Epithelial cell of esophagus (primary cell): ENCODE results near the gene ATP6V0E1.

Source experiments
- DNase-seq: peaks from one replicate; pipeline ENCODE4 v3.0.0; 2010; ENCODE audit warnings: low read depth
- H3K4me3 ChIP-seq: 2 replicates; pipeline ENCODE4 v1.5.1; 2011; ENCODE audit warnings: mild to moderate bottlenecking, low read length, control low read depth
- TF ChIP-seq, protein P1 (sequence below): IDR thresholded peaks from 2 replicates; pipeline ENCODE4 v1.5.1; 2011; ENCODE audit warnings: low read depth, mild to moderate bottlenecking, low read length, control low read depth, inconsistent platforms; ENCODE audit not compliant: insufficient read depth; ENCODE audit errors: missing control alignments

The ATP6V0E1 gene

DNA sequence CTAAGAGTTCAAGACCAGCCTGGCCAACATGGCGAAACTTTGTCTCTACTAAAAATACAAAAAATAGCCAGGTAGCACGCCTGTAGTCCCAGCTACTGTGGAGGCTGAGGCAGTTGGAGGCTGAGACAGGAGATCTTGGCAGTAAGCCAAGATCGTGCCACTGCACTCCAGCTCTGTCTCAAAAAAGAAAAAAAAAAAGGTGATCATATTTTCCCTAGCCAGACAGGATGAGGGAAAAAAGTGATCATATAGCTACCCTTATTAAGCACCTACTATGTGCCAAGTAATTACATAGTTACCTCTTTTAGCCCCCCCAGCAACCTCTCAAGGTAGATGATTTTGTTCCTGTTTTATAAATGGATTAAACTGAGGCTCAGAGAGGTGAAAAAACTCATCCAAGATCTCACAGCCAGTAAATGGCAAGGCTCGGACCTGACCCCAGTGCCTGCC lies 42.5 kb upstream of the ATP6V0E1 start:
- TF ChIP-seq, protein P1, sequence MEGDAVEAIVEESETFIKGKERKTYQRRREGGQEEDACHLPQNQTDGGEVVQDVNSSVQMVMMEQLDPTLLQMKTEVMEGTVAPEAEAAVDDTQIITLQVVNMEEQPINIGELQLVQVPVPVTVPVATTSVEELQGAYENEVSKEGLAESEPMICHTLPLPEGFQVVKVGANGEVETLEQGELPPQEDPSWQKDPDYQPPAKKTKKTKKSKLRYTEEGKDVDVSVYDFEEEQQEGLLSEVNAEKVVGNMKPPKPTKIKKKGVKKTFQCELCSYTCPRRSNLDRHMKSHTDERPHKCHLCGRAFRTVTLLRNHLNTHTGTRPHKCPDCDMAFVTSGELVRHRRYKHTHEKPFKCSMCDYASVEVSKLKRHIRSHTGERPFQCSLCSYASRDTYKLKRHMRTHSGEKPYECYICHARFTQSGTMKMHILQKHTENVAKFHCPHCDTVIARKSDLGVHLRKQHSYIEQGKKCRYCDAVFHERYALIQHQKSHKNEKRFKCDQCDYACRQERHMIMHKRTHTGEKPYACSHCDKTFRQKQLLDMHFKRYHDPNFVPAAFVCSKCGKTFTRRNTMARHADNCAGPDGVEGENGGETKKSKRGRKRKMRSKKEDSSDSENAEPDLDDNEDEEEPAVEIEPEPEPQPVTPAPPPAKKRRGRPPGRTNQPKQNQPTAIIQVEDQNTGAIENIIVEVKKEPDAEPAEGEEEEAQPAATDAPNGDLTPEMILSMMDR, result no peak
- no peak for DNase-seq
- no peak overlapping the region for H3K4me3 ChIP-seq

- TF ChIP-seq, protein P1, result no peak
Measured at GRCh38 chr5:172942556-172942955, 41.0 kb upstream of the ATP6V0E1 start.

GRCh38 chr5:172943283-172943841 lies 40.2 kb upstream of the ATP6V0E1 start:
- DNase-seq, result no peak
- H3K4me3 ChIP-seq, result no peak overlapping the region
- TF ChIP-seq, protein P1, result no peak

More at GRCh38 chr5:172942556-172942955, 41.0 kb upstream of the ATP6V0E1 start:
- DNase-seq, result no peak
- H3K4me3 ChIP-seq, result no peak overlapping the region

- TF ChIP-seq, protein P1, result no peak
- no peak overlapping the region for H3K4me3 ChIP-seq
- no peak for DNase-seq
Measured at GRCh38 chr5:172943906-172944305, 39.7 kb upstream of the ATP6V0E1 start.

- TF ChIP-seq, protein P1, result no peak
- H3K4me3 ChIP-seq, result no peak overlapping the region
- DNase-seq, result no peak
Measured at GRCh38 chr5:172944741-172945140, 38.8 kb upstream of the ATP6V0E1 start.

DNA sequence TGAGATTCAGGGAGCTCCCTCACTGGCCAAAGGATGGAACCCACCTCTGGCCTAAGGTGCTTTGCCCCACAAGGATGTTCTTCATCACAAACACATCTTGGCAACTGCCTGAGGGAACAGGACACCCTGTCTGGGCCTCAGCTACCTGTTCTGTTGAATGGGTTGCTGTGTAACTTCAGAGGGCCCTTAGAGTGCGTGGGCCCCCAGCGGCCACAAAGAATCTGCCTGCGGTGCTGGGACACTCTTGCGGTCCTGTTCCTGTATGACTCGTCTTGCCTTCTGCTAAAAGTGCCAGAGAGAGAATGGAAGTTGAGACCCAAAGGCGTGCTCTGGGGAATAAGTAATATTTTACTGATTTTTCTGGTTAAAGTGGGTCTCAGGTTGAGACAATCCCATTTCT lies 38.4 kb upstream of the ATP6V0E1 start:
- TF ChIP-seq, protein P1, result no peak
- no peak for DNase-seq
- H3K4me3 ChIP-seq, result no peak overlapping the region

- H3K4me3 ChIP-seq, result no peak overlapping the region
- TF ChIP-seq, protein P1, result no peak
- no peak for DNase-seq
Measured at GRCh38 chr5:172946146-172946545, 37.4 kb upstream of the ATP6V0E1 start.
